Head of caudate nucleus (tissue), 42 donors: Measurements from ENCODE around the gene PFAS.
A peak's percentile ranks its signal among the peaks of the same experiment; 100 is the strongest.

Experiments
- DNase-seq, 42 donors: peaks; one replicate each; pipeline versions ENCODE4 v3.0.0 to v3.0.0-alpha.2; 2020 to 2021; ENCODE audit warnings: mixed read lengths in 7 of 42
- intact Hi-C: fragments of 100-400 bp; cut with DNase I; formaldehyde crosslinking; loops from one replicate; pipeline ENCODE4 v1.15.0; 2022

Gene PFAS

GRCh38 chr17:8285270-8286181 is 36.4 kb downstream of the PFAS start:
- intact Hi-C loops, result loop anchor here (5.0 kb wide), 1 partner anchor 38 kb away; the partner anchor contains the start of genes CTC1 and PFAS

GRCh38 chr17:8287651-8288335 is 38.7 kb downstream of the PFAS start:
- intact Hi-C loops, result loop anchor here (5.0 kb wide), 1 partner anchor 40 kb away; the partner anchor contains the start of genes CTC1 and PFAS
- DNase-seq, result peak in 1 of 42 donors; percentile 13

More at GRCh38 chr17:8285270-8286181, 36.4 kb downstream of the PFAS start:
- DNase-seq, result no peak

GRCh38 chr17:8288336-8289102 is 39.4 kb downstream of the PFAS start, which contains the start of gene RANGRF:
RANGRF (plus strand) TSS chr17:8288670; CDS start chr17:8288789, 119 bp downstream.
- intact Hi-C loops, result loop anchor here (5.0 kb wide), 1 partner anchor 41 kb away; the partner anchor contains the start of genes CTC1 and PFAS
- peak; percentile 90 to 97 (median 94) for DNase-seq

GRCh38 chr17:8289103-8289397 is 40.0 kb downstream of the PFAS start:
- DNase-seq, result peak in 3 of 42 donors; percentile 65 to 79 (median 71)
- intact Hi-C loops, result loop anchor here (5.0 kb wide), 1 partner anchor 42 kb away; the partner anchor contains the start of genes CTC1 and PFAS

- intact Hi-C loops, result loop anchor here (10.0 kb wide), 1 partner anchor 65 kb away; no protein-coding TSS in a partner anchor
- no peak for DNase-seq
These were observed 41.0 kb downstream of the PFAS start for GRCh38 chr17:8290043-8290442.

GRCh38 chr17:8292639-8293395 is 43.7 kb downstream of the PFAS start:
- no peak for DNase-seq
- intact Hi-C loops, result loop anchor here (10.0 kb wide), 1 partner anchor 68 kb away; no protein-coding TSS in a partner anchor

- intact Hi-C loops, result loop anchor here (10.0 kb wide), 1 partner anchor 70 kb away; no protein-coding TSS in a partner anchor
- DNase-seq, result no peak
These were observed 45.3 kb downstream of the PFAS start for GRCh38 chr17:8294361-8294760.

GRCh38 chr17:8294814-8295316 is 45.8 kb downstream of the PFAS start:
- DNase-seq, result peak in 1 of 42 donors; percentile 9
- intact Hi-C loops, result loop anchor here (10.0 kb wide), 1 partner anchor 70 kb away; no protein-coding TSS in a partner anchor

- intact Hi-C loops, result loop anchor here (10.0 kb wide), 1 partner anchor 175 kb away; the partner anchor contains the start of gene HES7
- DNase-seq, result no peak
These were observed 51.1 kb downstream of the PFAS start for GRCh38 chr17:8300226-8300625.

- intact Hi-C loops, result loop anchor here (10.0 kb wide), 1 partner anchor 176 kb away; the partner anchor contains the start of gene HES7
These were observed 51.6 kb downstream of the PFAS start for GRCh38 chr17:8300627-8301242.

GRCh38 chr17:8310601-8311123 is 61.6 kb downstream of the PFAS start:
- DNase-seq, result no peak
- intact Hi-C loops, result no loop called here

More at GRCh38 chr17:8300627-8301242, 51.6 kb downstream of the PFAS start:
- DNase-seq, result peak; percentile 44 to 88 (median 70)

- DNase-seq, result no peak
- intact Hi-C loops, result no loop called here
These were observed 62.2 kb downstream of the PFAS start for GRCh38 chr17:8311131-8311790.

GRCh38 chr17:8312251-8312650 is 63.2 kb downstream of the PFAS start:
- intact Hi-C loops, result no loop called here
- DNase-seq, result no peak

- intact Hi-C loops, result no loop called here
- DNase-seq, result no peak
These were observed 63.9 kb downstream of the PFAS start for GRCh38 chr17:8312726-8313600.
